ENCODE data around the gene IL36G.
"Not testable (repeated sequence)": the region's sequence is repeated elsewhere in the genome, so short reads cannot be mapped to it uniquely, and the experiment has no call there.

Gene IL36G

GRCh38 chr2:112977559-112978056 is at the start of gene IL36G:
Gene IL36G, plus strand, starts transcription at chr2:112978006. Its CDS starts 633 bp downstream, at chr2:112978639.
- no peak for DNase-seq

- DNase-seq = no peak
Measured at GRCh38 chr2:112933261-112933660, 44.5 kb upstream of the IL36G start.

GRCh38 chr2:112934117-112934516 is 43.7 kb upstream of the IL36G start:
- DNase-seq = not testable (repeated sequence)

GRCh38 chr2:112936927-112937232 is 40.9 kb upstream of the IL36G start:
- no peak for DNase-seq

GRCh38 chr2:112938904-112939303 is 38.9 kb upstream of the IL36G start:
- no peak for DNase-seq

GRCh38 chr2:112939425-112939824 is 38.4 kb upstream of the IL36G start:
- no peak for DNase-seq

GRCh38 chr2:112940859-112941625 is 36.8 kb upstream of the IL36G start:
- no peak for DNase-seq

- DNase-seq = peak; percentile 55 to 86
Measured at GRCh38 chr2:112941753-112942653, 35.8 kb upstream of the IL36G start.

GRCh38 chr2:112942654-112943002 is 35.2 kb upstream of the IL36G start:
- DNase-seq = no peak

GRCh38 chr2:112944971-112945370 is 32.8 kb upstream of the IL36G start:
- DNase-seq = no peak

GRCh38 chr2:112946086-112946485 is 31.7 kb upstream of the IL36G start:
- DNase-seq = no peak

- no peak for DNase-seq
Measured at GRCh38 chr2:112947374-112947773, 30.4 kb upstream of the IL36G start.

- no peak for DNase-seq
Measured at GRCh38 chr2:112949456-112949855, 28.4 kb upstream of the IL36G start.

- DNase-seq = no peak
Measured at GRCh38 chr2:112954364-112954763, 23.4 kb upstream of the IL36G start.

- no peak for DNase-seq
Measured at GRCh38 chr2:112957511-112957910, 20.3 kb upstream of the IL36G start.

GRCh38 chr2:112958428-112959108 is 19.2 kb upstream of the IL36G start:
- peak; percentile 25 to 75 for DNase-seq

- peak in 1 of 2 experiments; percentile 21 for DNase-seq
Measured at GRCh38 chr2:112959109-112959812, 18.5 kb upstream of the IL36G start.

GRCh38 chr2:112960230-112960825 is 17.5 kb upstream of the IL36G start:
- DNase-seq = no peak

GRCh38 chr2:112962308-112963175 is 15.3 kb upstream of the IL36G start:
- no peak for DNase-seq

GRCh38 chr2:112967023-112967422 is 10.8 kb upstream of the IL36G start:
- no peak for DNase-seq

GRCh38 chr2:112972423-112973086 is 5.3 kb upstream of the IL36G start:
- DNase-seq = peak in 1 of 2 experiments; percentile 23

Data from NCI-H526 (cell line).